IPS-20b (cell line): ENCODE results near the gene TAS1R3.
A peak's percentile ranks its signal among the peaks of the same experiment; 100 is the strongest.

Source experiments
- H3K27ac ChIP-seq: one replicate; pipeline ENCODE4 v1.5.1; 2013; ENCODE audit warnings: low read length
- H3K27me3 ChIP-seq: 2 replicates; pipeline ENCODE4 v1.6.1; 2013; ENCODE audit warnings: mild to moderate bottlenecking, low read length, inconsistent platforms; ENCODE audit not compliant: insufficient read depth
- H3K36me3 ChIP-seq: 2 replicates; pipeline ENCODE4 v1.6.1; 2013; ENCODE audit warnings: low read depth, mild to moderate bottlenecking, inconsistent platforms, low read length, moderate library complexity; ENCODE audit not compliant: insufficient read depth
- H3K4me1 ChIP-seq: 2 replicates; pipeline ENCODE4 v1.6.1; 2013; ENCODE audit warnings: mild to moderate bottlenecking, control low read depth, inconsistent platforms, low read length, moderate library complexity; ENCODE audit not compliant: insufficient read depth
- H3K4me3 ChIP-seq: 2 replicates; pipeline ENCODE4 v1.5.1; 2013; ENCODE audit warnings: mild to moderate bottlenecking, low read length, inconsistent platforms
- H3K9ac ChIP-seq: 2 replicates; pipeline ENCODE4 v1.6.1; 2013; ENCODE audit warnings: low read depth, mild to moderate bottlenecking, inconsistent platforms, low read length, moderate library complexity
- H3K9me3 ChIP-seq: 2 replicates; pipeline ENCODE4 v1.6.1; 2013; ENCODE audit warnings: mild to moderate bottlenecking, low read depth, low read length, inconsistent platforms; ENCODE audit not compliant: insufficient read depth

TAS1R3 gene

GRCh38 chr1:1307261-1307922 is 23.7 kb upstream of the TAS1R3 start:
- Histone ChIP-seq H3K36me3 (peaks cover 20% of the 10 kb centered on the region), H3K9ac (peak overlapping the region; percentile 71), H3K27me3 (peaks cover 8% of the 10 kb centered on the region; the same call in 1 of the 2 replicates), H3K27ac (no peak overlapping the region), H3K4me1 (peaks cover 15% of the 10 kb centered on the region), H3K9me3 (no peaks in the 10 kb centered on the region), H3K4me3 (peak overlapping the region; percentile 75)

- Histone ChIP-seq H3K36me3 (peaks cover 26% of the 10 kb centered on the region), H3K4me1 (peaks cover 15% of the 10 kb centered on the region), H3K9me3 (no peaks in the 10 kb centered on the region), H3K27me3 (peaks cover 8% of the 10 kb centered on the region; the same call in 1 of the 2 replicates), H3K4me3 (peak within 1 kb of the TSS; percentile 81), H3K27ac (no peak within 1 kb of the TSS), H3K9ac (peak within 1 kb of the TSS; percentile 73)
Measured at GRCh38 chr1:1307923-1308755, 22.9 kb upstream of the TAS1R3 start, which contains the start of the genes ACAP3 and PUSL1. ACAP3 (minus strand) TSS chr1:1307930; CDS start chr1:1307815, 115 bp downstream. PUSL1 (plus strand) TSS chr1:1308597; CDS start chr1:1308644, 47 bp downstream.

- H3K4me1 ChIP-seq, result peaks cover 15% of the 10 kb centered on the region
- H3K9me3 ChIP-seq, result no peaks in the 10 kb centered on the region
- H3K36me3 ChIP-seq, result peaks cover 33% of the 10 kb centered on the region
- no peak overlapping the region for H3K27ac ChIP-seq
- H3K9ac ChIP-seq, result peak overlapping the region; percentile 63; the same call in 1 of the 2 replicates
- peak overlapping the region; percentile 69; the same call in 1 of the 2 replicates for H3K4me3 ChIP-seq
- H3K27me3 ChIP-seq, result peaks cover 8% of the 10 kb centered on the region; the same call in 1 of the 2 replicates
Measured at GRCh38 chr1:1308756-1309250, 22.3 kb upstream of the TAS1R3 start.

- H3K4me3 ChIP-seq, result peak overlapping the region; percentile 69
- H3K36me3 ChIP-seq, result peaks cover 40% of the 10 kb centered on the region
- no peaks in the 10 kb centered on the region for H3K9me3 ChIP-seq
- H3K27me3 ChIP-seq, result peaks cover 8% of the 10 kb centered on the region; the same call in 1 of the 2 replicates
- H3K27ac ChIP-seq, result no peak overlapping the region
- peaks cover 13% of the 10 kb centered on the region for H3K4me1 ChIP-seq
- H3K9ac ChIP-seq, result peak overlapping the region; percentile 63; the same call in 1 of the 2 replicates
Measured at GRCh38 chr1:1309251-1310108, 21.6 kb upstream of the TAS1R3 start.

- H3K4me1 ChIP-seq, result peaks cover 11% of the 10 kb centered on the region
- H3K27me3 ChIP-seq, result peaks cover 8% of the 10 kb centered on the region; the same call in 1 of the 2 replicates
- H3K9me3 ChIP-seq, result no peaks in the 10 kb centered on the region
- peaks cover 45% of the 10 kb centered on the region for H3K36me3 ChIP-seq
- no peak overlapping the region for H3K9ac ChIP-seq
- H3K4me3 ChIP-seq, result peak overlapping the region; percentile 69; the same call in 1 of the 2 replicates
- no peak overlapping the region for H3K27ac ChIP-seq
Measured at GRCh38 chr1:1310109-1310385, 21.0 kb upstream of the TAS1R3 start.

- Histone ChIP-seq H3K27ac (no peak overlapping the region), H3K4me1 (peaks cover 10% of the 10 kb centered on the region), H3K9ac (no peak overlapping the region), H3K36me3 (peaks cover 46% of the 10 kb centered on the region), H3K9me3 (no peaks in the 10 kb centered on the region), H3K27me3 (peaks cover 8% of the 10 kb centered on the region; the same call in 1 of the 2 replicates), H3K4me3 (no peak overlapping the region)
Measured at GRCh38 chr1:1310476-1311053, 20.5 kb upstream of the TAS1R3 start.

GRCh38 chr1:1311107-1312104 is 19.7 kb upstream of the TAS1R3 start:
- Histone ChIP-seq H3K4me1 (peaks cover 14% of the 10 kb centered on the region), H3K27ac (no peak overlapping the region), H3K9ac (no peak overlapping the region), H3K36me3 (peaks cover 46% of the 10 kb centered on the region), H3K27me3 (peaks cover 8% of the 10 kb centered on the region; the same call in 1 of the 2 replicates), H3K4me3 (no peak overlapping the region), H3K9me3 (no peaks in the 10 kb centered on the region)

GRCh38 chr1:1312450-1313314 is 18.4 kb upstream of the TAS1R3 start:
- H3K27ac ChIP-seq, result no peak overlapping the region
- no peak overlapping the region for H3K4me3 ChIP-seq
- H3K36me3 ChIP-seq, result peaks cover 52% of the 10 kb centered on the region
- no peak overlapping the region for H3K9ac ChIP-seq
- no peaks in the 10 kb centered on the region for H3K27me3 ChIP-seq
- H3K4me1 ChIP-seq, result peaks cover 11% of the 10 kb centered on the region
- no peaks in the 10 kb centered on the region for H3K9me3 ChIP-seq

- Histone ChIP-seq H3K27ac (no peak overlapping the region), H3K9ac (no peak overlapping the region), H3K36me3 (peaks cover 59% of the 10 kb centered on the region)
Measured at GRCh38 chr1:1313500-1314236, 17.4 kb upstream of the TAS1R3 start.

More at GRCh38 chr1:1313500-1314236, 17.4 kb upstream of the TAS1R3 start:
- Histone ChIP-seq H3K4me3 (no peak overlapping the region), H3K4me1 (peaks cover 11% of the 10 kb centered on the region), H3K27me3 (no peaks in the 10 kb centered on the region), H3K9me3 (no peaks in the 10 kb centered on the region)
